Non-pigmented ciliary epithelial cell (primary cell): Measurements from ENCODE around the gene UNC13C.

Experiments used
- DNase-seq: peaks from one replicate; pipeline ENCODE4 v3.0.0-alpha.2; 2010; ENCODE audit warnings: low read depth

The UNC13C gene

DNA sequence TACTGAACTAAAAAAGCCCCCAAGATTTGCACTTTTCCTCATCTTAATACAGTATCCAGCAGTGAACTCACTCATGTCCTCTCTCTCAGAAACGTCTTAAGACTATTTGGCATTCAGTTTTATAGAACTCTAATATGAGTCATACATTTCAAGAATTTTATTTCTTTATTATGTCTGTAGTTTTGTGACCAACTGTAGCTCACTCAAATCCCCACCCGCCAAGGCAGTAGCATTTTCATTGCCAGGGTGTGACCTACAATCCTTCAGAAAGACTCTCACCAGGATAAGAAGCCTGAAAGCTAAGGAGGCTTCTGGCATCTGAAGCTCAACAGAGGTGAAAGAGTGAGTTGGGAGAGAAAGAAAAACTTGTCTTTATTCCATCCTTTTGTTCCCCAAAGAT lies 681.4 kb downstream of the UNC13C start:
- DNase-seq = no peak

DNA sequence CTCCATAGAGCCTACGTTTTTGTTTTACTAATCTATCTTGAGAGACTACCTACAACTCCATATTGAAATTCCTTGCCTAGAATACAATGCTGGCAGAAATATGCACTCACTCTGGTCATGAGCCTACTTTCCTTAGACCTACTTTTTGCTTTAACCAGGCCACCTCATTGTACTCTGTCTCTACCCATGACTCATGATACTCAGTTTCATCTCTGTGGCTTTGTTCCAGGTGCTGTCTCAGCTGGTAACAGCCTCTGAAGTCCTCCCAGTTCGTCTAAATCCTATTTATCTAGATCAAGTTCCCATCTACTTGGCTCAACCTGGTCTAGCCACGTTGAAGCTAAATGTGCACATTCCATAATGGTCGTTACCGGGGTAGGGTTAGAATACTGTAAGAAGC lies 682.1 kb downstream of the UNC13C start:
- no peak for DNase-seq

DNA sequence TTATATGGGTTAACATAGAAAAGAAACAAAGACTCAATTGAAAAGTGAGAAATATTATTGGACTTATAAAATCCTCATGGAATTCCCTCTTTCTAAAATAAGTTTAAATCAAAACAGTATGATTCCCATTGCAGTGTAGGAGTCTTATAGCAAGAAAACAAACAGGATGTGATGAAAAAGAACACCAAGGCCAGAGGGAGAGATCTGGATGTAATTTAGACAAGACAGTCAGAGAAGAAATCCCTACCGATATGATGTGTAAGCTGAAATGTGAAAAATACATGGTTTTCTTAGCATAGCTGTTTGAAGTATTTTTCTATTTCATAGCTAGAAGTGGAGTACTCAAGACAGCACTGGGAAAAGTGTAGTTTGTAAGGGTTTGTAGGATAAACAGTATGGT lies 697.0 kb downstream of the UNC13C start:
- DNase-seq = no peak

DNA sequence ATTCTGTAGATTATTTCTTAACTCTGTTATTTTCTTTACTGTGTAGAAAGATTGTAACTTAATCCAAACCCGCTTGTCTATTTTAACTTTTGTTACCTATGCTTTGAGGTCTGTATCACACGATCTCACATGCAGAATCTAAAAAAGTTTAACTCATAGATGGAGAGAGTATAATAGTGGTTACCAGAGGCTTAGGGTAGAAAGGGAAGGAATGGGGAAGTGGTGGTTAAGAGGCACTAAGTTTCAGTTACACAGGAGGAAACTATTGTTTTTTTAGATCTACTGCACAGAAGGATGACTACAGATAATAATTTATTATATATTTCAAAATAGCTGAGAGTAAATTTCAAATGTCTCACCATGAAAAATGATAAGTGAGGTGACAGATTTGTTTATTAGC lies 703.3 kb downstream of the UNC13C start:
- no peak for DNase-seq
